ENCODE results near the gene CLEC2L.

CLEC2L gene

DNA sequence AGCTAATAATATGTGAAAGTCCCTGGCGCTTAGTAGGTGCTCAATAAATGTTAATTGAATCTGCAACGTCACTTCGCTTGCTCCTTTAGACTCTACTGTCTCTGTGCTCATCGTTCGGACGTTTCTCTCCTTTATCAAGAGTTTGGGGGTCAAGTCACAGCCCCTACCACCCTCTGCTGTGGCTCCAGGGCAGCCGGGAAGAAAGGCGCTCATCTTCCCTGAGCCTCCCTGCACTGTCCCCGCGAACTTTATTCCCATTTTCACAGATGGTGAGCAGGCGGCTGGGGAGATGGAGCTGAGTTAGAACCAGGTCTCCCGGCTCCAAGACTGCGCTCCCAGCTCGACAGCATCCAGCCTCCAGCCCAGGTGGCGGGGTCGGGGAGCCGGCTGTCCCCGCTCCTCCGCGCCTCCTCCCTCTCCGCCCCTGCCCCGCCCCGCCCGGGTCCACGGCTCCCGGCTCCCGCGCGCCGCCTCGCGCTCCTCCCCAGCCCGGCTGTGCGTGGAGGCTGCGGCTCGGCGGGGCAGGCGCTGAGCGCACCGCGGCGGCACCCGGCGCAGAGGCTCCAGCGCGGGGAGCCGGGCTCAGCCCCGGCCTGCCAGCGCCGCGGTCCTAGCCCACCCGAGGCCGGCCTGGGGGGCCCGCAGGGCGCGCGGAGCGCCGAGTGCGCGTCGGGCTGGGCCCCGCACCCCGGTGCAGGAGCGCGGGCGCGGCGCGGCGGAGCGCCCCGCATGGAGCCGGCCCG, at the start of gene CLEC2L:
CLEC2L (plus strand) TSS at position 487 of the 743 bp plus-strand sequence; CDS start at position 730, 243 bp downstream.
- DNase-seq, result no peak

DNA sequence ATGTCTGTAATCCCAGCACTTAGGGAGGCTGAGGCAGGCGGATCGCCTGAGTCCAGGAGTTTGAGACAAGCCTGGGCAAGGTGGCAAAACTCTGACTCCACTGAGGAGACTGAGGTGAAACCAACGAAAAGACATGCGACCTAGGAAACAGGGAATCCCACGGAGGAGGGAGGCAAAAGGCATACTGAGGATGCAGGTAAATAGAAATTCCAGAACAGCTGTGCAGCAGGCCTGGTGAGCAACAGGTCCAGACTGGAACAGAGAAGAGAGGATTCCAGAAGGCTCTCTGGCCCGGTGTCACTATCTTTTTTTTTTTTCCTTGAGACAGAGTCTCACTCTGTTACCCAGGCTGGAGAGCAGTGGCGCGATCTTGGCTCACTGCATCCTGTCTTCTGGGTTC, 47.3 kb upstream of the CLEC2L start:
- DNase-seq, result no peak

DNA sequence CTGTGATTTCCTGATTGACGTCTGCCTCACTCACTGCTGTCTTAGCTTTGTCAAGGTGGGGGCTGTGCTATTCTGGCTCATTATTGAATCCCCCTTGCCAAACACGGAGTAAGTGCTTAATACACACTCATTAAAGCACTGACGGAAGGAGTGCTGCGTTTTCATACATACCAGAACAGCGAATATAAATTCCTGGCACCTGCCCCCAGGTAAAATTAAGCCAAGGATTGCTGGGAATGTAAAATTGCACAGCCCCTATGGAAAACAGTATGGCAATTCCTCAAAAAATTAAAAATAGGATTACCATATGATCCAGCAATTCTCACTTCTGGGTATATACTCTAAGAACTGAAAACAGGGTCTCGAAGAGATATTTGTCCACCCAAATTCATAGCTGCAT, 46.6 kb upstream of the CLEC2L start:
- DNase-seq, result no peak

- DNase-seq, result no peak
These were observed 43.9 kb upstream of the CLEC2L start for GRCh38 chr7:139479620-139480019.

DNA sequence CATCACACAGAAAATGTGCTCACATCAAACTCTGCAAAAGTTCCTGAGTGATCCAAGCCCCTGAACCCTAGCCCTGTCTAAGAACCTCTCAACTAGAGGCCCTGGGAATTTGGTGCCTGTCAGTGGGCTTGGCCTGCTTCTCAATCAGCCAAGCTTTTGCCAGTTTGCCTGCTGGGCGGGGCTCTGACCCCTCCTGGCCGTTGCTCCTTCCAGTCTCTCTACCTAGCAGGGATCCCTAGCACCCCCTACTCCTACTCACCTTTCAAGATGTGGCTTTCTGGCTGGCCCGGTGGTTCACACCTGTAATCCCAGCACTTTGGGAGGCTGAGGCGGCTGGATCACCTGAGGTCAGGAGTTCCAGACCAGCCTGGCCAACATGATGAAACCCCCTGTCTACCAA, 42.1 kb upstream of the CLEC2L start:
- no peak for DNase-seq

DNA sequence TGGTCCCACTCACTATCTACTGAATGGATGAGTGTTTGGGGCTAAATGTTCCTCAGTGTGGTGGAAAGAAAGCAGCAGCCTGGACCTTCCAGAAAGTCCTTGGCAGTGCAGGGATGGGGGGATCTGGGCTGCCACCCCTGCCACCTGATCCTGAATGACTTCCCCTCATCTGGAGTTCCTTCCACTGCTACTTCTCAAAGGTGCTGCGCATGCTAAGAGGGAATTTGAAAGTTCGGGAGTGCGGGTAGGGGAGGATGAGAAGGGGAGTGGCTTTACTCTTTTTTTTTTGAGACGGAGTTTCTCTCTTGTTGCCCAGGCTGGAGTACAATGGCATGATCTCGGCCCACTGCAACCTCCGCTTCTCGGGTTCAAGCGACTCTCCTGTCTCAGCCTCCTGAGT, 41.4 kb upstream of the CLEC2L start:
- no peak for DNase-seq

- no peak for DNase-seq
These were observed 40.6 kb upstream of the CLEC2L start for GRCh38 chr7:139482662-139483466.

- DNase-seq, result no peak
These were observed 36.0 kb upstream of the CLEC2L start for GRCh38 chr7:139487366-139488080.

- no peak for DNase-seq
These were observed 34.7 kb upstream of the CLEC2L start for GRCh38 chr7:139488810-139489209.

GRCh38 chr7:139490130-139490529, 33.4 kb upstream of the CLEC2L start:
- peak; percentile 85 to 91 for DNase-seq

DNA sequence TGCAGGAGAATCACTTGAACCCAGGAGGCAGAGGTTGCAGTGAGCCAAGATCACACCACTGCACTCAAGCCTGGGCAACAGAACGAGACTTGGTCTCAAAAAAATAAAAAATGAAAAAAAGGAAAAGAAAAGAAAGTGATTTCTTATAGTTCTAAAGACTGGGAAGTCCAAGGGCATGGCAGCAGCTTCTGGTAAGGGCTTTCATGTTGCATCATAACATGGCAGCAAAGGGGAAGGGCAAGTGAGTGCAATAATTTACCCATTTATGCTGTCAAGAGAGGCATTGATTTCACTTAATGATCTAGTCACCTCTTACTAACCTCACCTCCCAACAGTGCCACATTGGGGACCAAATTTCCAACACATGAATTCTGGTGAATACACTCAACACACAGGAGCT, 31.2 kb upstream of the CLEC2L start:
- no peak for DNase-seq

DNA sequence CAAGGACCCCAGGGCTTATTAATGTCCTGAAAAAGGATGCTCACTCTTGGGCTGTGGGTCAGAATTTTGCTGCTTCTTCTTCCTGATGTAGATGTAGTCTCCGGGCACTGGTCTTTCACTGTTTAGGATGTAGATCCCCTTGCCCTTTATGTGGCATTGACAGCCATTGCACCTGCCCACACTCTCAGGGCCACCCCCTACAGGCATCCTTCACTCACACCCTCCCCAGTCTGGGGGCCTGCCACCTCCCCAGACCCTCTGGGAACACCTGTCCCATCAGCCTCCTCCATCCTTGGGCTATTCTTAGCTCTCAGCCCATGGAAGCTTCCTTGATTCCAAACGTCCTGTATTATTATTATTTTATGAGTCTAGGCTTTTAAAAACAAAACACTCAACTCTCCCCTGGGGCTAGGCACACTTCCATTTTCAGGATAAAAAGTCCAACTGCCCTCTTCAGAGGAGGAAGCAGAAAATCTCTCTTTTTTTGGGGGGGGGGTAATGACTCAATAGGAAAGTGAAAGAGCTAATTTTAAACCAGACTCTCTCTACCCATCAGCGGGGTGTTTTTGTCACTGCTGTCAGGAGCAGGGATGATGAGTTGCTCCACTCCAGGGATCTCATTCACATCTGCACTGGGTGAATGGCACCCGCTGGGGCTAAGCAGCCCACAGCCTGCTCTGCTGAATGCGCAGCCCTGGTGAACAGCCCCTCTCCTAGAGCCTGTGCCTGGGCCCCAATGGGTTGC, 28.5 kb upstream of the CLEC2L start:
- peak; percentile 82 to 89 for DNase-seq

- DNase-seq, result no peak
These were observed 27.8 kb upstream of the CLEC2L start for GRCh38 chr7:139495580-139496125.

GRCh38 chr7:139496528-139496927, 27.0 kb upstream of the CLEC2L start:
- DNase-seq, result no peak

- no peak for DNase-seq
These were observed 22.7 kb upstream of the CLEC2L start for GRCh38 chr7:139500770-139501138.

DNA sequence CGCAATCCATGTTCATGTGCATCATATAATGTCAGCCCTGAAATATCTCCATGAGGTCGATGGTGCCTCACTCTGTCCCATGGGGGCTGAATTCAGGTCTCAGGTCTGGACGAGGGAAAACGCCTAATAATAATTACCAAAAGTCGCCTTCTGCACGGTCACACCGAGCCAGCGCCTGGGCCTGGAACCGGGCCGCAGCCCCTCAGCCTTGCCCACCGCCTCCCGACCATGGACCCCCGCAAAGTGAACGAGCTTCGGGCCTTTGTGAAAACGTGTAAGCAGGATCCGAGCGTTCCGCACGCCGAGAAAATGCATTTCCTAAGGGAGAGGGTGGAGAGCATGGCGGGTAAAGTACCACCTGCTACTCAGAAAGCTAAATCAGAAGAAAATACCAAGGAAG, 21.3 kb upstream of the CLEC2L start:
- DNase-seq, result no peak

GRCh38 chr7:139505563-139505962, 17.9 kb upstream of the CLEC2L start:
- no peak for DNase-seq

GRCh38 chr7:139509535-139509934, 13.9 kb upstream of the CLEC2L start:
- DNase-seq, result no peak

DNA sequence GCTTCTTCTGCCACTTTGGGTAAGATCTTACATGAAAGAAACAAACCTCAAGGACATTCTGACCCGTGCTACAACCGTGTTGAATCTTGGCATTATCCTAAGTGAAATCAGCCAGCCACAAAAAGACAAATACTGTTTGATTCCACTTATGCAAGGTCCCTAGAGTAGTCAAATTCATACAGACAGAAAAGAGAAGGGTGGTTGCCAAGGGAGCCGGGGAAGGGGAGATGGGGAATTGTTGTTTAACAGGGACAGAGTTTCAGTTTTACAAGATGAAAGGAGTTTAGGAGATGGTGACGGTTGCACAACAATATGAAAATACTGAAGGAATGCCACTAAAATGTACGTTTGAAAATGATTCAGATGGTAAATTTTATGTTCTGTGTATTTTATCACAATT, 12.2 kb upstream of the CLEC2L start:
- no peak for DNase-seq

DNA sequence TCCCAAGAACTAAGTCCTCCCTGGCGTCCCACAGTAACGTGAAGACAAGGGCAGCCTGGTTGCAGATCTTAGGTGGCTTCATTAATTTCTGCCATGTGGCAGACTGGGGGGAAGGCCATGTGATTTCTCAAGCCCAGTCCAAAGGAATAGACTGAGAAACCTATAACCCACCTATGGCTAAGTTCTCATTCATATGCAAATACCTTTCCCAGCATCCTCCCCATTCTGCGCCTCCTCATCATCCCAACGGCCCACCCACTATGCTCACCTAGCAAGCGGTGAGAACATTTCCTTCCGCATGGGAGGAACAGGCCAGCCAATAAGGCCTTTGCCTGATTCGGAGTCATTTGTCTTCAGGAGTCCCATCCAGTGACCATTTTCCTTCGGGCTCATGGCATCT, 8.2 kb upstream of the CLEC2L start:
- DNase-seq, result no peak

DNA sequence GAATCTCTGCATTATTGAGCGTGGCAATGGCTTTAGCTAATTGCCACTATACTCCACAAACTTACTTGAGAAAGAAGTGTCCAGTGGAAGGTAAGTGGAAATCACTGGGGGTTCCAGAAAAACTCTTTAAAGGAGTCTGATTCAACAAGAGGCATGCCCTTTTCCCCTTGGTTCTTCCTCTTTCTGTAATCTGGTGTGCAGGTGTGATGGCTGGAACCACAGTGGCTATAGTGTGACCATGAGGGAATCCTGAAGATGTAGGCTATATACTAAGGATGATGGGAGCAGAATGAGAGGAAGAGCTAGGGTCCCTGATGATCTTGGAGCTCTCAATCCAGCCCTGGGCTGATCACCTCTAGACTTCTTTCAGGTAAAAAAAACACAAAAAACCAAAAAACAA, 2.0 kb upstream of the CLEC2L start:
- no peak for DNase-seq

DNA sequence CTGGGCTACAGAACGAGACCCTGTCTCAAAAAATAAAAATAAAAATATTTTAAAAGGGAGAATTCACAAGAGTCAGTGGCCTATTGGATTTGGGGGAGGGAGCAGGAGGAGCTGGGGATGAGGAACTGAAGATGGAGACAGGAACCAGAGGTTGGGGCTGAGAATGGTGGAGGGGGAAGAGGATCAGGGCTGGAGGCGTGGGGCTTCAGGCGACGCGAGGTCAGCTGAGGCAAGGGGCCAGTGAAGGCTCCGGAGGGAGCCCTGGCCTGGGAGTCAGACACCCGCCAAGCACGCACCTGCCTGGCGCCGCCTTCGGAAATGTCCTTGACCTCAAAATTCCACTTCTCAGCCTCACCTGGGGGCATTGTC, 671 bp upstream of the CLEC2L start:
- no peak for DNase-seq

All from NCI-H187 (cell line).